PFSK-1 (cell line): Measurements from ENCODE around the gene SUPT5H.

Experiments
- POLR2AphosphoS5 ChIP-seq: IDR thresholded peaks from 2 replicates; pipeline ENCODE4 v1.6.1; 2012; ENCODE audit warnings: low read depth, mild to moderate bottlenecking, control low read depth, low read length, moderate library complexity
- REST ChIP-seq, 2 experiments: IDR thresholded peaks; 2 replicates each; pipeline versions ENCODE4 v1.6.1 to v1.8.0; 2011 to 2012; ENCODE audit warnings: low read depth in 2 of 2, low read length in 2 of 2, control low read depth in 1 of 2, inconsistent platforms in 1 of 2, mild to moderate bottlenecking in 1 of 2, moderate library complexity in 1 of 2; ENCODE audit not compliant: insufficient read depth in 1 of 2

- no peak for TF ChIP-seq POLR2AphosphoS5
- no peak for TF ChIP-seq REST (IDR thresholded peaks at IDR 0.05; ENCODE audit: insufficient read depth in 1 of 2, low read depth in 2 of 2, low read length in 2 of 2)
These were observed 12.7 kb upstream of the SUPT5H start for GRCh38 chr19:39432677-39433025.
